NT2/D1 (cell line): ENCODE results near the gene RHEB.

Source experiments
- SUZ12 ChIP-seq: IDR thresholded peaks from 2 replicates; pipeline ENCODE4 v1.6.1; 2011; ENCODE audit not compliant: insufficient read length, insufficient read depth; ENCODE audit errors: extremely low read depth
- YY1 ChIP-seq: IDR thresholded peaks from 2 replicates; pipeline ENCODE4 v1.6.1; 2011; ENCODE audit not compliant: insufficient read length, insufficient read depth

- no peak for TF ChIP-seq YY1
- TF ChIP-seq SUZ12: no peak
These were observed 68.5 kb downstream of the RHEB start for GRCh38 chr7:151451156-151451555.
